ENCODE data around the gene LZTR1. TPM values are rescaled to one million over a fixed set of nuclear protein-coding genes. Genes with fewer than 3 reads are reported as not detected.
A peak's percentile ranks its signal among the peaks of the same experiment; 100 is the strongest.

LZTR1 gene
- total RNA-seq, 1 experiment from 2014 or later = 13.5 TPM

DNA sequence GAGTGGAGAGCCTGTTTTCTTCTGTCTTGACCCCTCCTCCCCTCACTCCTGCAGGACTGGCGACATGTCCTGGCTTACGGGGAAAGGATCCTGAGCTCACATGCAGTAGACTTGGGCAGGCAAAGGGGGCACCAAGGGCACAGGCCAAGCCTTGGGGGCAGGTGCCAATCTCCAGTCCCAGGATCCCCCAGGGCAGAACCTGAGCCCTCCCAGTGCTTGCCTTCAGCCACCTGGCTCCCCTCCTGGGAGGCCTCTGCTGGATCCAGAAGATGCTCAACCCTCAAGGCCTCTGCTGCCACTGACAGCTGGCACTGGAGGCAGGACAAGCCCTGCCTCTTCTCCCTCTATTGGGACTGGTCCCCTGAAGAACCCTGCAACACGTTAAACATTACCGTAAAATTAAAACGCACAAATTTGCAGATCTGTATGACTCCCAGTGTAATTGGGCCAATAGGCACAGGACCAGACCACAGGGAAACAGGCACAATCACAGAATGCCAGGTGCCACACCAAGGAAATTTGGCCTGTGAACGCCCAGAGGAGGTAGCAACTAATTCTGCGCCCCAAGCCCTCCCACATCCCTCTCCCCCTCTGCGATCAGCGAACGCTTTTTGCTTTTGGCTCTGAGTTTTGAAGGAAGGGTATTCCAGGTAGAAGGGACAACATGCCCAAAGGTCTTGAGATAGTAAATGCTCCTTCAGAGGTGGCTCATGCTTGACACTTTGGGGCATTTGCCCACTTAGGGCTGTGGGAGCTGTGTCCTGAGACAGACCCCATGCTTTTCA lies 967 bp upstream of the LZTR1 start:
- no peak for DNase-seq (ENCODE audit: low read depth)

DNA sequence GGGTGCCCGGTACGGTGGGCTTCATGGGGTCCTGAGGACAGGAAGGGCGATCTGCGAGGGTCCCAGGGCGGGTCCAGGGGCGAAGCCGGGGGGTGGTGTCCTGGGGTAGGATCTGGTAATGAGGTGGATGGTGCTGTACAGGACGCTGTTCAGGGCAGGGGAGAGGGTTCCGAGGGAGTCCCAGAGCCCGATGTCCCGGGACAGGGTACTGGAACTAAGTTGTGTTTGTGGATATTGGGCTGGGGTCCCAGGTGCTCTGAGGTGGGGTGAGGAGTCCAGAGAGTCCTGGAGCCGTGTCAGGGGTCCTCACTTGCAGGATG lies 426 bp downstream of the LZTR1 start:
- DNase-seq (ENCODE audit: low read depth) = no peak

DNA sequence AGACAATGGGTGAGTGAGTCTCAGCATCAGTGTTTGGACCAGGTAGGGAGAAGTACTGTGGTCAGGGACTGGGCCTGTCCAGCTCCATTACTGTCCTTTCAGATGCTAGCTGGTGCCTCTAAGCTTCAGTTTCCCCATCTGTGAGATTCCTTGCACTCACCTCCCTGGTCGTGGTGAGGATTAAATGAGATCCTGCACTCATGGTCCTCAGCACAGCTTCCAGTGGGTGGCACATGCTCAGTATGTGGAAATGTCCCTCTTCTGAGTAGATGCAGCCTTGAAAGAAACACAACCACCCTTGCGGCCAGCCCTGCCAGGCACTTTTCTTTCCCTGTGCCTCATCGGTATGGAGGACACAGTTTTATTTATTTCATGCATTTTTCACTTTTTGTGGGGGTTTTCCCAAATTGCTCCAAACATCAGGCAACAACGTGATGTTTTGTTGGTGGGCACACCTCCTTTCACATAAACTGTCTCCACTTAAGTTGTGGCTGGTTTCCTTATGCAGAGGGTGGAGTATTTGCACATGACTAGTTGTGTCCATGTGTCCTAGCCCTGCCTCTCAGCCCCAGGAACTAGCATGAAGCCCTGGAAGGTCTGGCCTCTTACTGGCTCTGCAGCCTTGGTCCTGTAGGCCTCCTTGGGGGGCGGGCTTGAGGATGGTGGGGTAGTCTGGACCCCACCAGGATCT lies 1.1 kb downstream of the LZTR1 start:
- no peak for DNase-seq (ENCODE audit: low read depth)

DNA sequence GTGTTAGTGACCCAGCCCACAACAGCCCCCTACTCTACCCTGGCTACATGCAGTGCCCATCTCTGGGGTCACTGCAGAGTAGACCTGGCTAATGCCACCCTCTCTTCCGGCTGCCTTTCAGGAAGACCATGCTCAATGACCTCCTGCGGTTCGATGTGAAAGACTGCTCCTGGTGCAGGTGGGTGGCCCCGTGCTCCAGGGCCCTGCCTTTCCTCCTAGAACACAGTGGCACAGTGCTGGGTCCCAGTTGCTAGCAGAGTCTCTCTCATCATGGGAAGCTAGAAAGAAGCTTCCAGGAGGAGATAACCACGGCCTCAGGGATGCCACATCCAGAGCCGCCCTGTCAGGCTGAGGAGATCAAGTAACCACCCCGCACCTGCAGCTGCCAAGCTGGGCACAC lies 3.6 kb downstream of the LZTR1 start:
- DNase-seq (ENCODE audit: low read depth) = no peak

DNA sequence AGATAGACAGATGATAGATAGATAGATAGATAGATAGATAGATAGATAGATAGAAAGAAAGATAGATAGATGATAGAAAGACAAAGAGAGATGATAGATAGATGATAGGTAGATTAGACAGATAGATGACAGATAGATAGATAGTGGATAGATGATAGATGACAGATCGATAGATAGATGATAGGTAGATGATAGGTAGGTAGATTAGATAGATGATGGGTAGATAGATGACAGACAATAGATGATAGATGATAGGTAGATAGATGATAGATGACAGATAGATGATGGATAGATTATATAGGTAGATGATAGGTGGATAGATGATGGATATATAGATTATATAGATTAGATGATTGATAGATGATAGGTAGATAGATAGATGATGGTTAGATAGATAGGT lies 4.3 kb downstream of the LZTR1 start:
- no peak for DNase-seq (ENCODE audit: low read depth)

DNA sequence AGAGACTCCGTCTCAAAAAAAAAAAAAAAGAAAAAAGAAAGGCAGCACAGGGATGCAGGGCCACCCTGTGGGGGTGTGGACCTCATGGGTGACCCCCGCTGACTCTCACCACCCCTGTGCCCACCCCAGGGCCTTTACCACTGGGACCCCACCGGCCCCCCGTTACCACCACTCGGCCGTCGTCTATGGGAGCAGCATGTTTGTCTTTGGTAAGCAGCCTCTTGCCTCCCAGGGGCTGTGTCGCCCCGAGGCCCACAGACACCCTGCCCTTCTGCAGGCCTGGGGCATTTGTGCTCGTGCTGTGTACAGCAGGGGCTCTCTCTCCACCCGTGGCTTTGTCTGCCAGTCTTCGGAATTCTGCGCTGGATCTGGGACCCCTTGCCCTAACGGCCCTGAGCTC lies 5.3 kb downstream of the LZTR1 start:
- DNase-seq (ENCODE audit: low read depth) = no peak

DNA sequence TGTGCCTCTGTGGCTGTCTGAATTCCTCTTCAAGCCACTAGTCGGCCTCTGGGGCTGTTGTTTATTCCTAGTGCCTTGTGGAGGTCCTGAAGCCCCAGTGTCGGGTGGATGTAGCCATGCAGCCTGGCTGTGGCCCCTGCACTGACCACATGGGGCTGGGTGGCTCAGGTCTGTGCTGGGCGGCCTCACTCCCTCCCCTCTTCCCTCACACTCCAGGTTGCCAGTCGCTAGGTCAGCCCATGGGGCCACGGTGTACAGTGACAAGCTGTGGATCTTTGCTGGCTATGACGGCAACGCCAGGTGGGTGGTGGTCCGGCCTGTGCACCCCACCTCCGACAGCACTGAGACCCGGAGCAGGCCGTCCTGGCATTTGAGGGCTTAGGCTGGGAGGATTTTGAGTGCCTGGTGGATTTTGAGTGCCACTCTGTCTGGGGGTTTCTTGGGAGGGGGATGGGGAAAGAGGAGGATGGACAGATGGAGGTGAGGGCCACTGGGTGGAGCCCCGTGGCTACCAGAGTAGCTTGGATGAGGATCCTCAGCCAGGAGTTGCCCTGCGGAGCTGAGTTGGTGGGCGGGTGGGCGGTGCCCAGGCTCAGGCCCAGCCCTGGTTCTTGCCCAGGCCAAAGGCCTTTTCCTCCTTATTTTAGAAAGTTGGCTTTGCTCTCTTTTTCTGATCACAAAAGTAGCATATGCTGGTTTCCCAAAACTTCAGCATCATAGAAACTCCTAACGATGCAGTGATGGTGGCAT lies 6.7 kb downstream of the LZTR1 start:
- no peak for DNase-seq (ENCODE audit: low read depth)

DNA sequence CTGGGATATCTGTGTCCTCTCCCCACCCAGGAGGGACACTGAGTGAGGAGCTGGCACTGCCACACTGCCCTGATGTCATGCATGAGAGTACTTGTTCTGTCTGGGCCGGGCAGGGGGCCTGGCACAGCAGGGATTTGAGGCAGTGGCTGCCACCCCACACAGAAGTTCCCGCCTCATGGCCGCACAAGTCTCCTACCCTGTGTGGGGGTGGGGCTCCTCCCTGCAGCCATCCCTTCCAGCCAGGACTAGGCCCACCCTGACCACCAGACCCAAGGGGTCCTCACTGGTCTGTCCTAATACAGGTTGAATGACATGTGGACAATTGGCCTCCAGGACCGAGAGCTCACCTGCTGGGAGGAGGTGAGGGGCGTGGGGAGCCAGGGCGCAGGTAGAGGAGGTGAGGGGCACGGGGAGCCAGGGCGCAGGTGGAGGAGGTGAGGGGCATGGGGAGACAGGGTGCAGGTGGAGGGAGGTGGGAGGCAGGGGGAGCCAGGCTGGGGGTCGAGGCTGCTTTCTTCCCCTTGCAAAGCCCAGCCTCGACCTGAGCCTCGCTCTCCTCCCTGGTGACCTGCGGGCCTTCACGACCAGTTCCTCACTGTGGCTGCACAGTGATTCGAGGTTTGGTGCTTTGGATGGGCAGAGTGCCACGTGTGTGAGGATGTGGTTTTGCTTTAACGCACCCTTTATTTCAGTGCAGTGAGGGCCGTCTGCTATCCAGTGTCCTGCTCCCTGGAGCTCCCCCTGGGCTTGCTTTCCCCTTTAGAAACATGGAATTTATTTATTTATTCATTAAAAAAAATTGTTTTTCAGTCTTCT lies 7.4 kb downstream of the LZTR1 start:
- peak; percentile 54 for DNase-seq (ENCODE audit: low read depth)

DNA sequence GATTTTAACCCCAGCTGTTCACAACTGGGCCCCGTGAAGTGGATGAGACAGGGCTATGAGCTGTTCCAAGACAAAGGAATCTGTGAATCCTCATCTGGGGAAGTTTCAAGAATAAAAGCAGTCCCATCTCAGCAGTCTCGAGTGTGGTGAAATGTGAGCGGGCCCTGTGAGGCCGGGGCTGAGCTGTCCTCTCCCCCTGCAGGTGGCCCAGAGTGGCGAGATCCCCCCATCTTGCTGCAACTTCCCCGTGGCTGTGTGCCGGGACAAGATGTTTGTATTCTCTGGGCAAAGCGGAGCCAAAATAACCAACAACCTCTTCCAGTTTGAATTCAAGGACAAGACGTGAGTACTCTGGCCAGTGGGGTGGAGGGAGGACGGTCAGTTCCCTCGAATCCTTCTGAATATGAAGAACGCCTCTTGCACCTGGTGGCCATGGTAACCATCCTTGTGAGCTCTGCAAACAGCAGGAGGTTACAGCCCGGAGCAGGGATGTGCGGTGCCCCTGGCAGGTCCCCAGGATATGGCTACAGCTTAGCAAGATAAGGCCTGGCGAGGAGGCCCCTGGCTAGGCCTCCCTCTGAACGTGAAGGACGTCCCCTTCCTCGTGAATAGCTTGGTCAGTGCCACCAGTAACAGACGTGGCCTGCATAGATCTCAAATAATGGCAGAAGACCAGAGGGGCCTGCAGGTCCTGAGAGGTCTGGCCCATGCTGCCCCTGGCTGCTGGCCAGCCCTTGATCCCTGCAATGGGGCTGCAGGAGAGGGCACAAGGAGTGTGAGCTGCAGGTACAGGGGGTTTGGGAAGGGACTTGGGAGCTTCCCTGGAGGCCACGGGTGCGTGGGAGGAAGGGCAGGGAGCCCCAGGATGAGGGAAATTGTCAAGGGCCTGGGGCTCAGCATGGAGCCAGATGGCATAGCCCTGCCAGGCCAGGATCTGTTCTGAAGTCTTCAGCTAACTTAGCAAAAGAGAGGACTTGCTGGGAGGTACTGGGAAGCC lies 8.4 kb downstream of the LZTR1 start:
- no peak for DNase-seq (ENCODE audit: low read depth)

DNA sequence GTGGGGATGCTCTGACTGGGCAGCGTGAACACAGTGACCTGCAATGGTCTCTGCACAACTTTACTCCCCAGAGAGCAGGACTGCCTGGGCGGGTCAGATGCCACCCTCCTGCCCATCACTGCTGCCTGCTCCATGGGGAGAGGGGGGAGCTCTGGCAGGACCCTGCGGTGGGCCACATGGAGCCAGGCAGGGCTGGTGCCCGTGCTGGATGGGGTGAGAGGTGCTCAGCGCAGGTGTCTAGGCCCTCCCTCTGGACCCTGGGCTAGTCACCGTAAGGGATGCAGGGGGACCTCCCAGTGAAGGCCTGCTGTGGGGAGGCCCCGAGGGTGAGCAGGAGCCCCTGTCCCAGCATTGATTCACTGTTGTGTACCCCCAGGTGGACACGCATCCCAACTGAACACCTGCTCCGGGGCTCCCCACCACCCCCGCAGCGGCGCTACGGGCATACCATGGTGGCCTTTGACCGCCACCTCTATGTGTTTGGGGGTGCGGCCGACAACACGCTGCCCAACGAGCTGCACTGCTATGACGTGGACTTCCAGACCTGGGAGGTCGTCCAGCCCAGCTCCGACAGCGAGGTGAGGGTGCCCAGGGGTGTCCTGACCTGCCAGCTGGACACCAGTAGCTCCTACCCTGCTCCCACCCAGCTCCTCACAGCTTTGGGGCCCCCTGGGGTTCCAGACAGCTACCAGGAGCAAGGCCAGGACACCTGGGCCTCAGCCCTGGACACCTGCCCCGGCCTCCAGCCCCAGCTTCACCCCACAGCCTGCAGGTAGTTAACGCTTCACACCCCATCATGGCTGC lies 9.4 kb downstream of the LZTR1 start:
- DNase-seq (ENCODE audit: low read depth) = no peak

DNA sequence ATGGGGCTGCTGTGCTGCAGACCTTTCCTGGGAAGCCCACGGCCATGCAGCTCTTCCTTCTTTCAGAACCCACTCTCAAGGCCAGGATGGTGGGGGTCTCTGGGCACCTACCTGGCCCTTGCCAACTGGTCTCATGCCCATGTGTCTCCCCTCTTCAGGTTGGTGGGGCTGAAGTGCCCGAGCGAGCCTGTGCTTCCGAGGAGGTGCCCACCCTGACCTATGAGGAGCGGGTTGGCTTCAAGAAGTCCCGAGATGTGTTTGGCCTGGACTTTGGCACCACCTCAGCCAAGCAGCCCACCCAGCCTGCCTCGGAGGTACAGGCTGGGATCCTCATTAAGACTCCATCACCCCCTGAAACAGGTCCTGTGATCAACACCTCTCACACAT lies 10.0 kb downstream of the LZTR1 start:
- DNase-seq (ENCODE audit: low read depth) = no peak

DNA sequence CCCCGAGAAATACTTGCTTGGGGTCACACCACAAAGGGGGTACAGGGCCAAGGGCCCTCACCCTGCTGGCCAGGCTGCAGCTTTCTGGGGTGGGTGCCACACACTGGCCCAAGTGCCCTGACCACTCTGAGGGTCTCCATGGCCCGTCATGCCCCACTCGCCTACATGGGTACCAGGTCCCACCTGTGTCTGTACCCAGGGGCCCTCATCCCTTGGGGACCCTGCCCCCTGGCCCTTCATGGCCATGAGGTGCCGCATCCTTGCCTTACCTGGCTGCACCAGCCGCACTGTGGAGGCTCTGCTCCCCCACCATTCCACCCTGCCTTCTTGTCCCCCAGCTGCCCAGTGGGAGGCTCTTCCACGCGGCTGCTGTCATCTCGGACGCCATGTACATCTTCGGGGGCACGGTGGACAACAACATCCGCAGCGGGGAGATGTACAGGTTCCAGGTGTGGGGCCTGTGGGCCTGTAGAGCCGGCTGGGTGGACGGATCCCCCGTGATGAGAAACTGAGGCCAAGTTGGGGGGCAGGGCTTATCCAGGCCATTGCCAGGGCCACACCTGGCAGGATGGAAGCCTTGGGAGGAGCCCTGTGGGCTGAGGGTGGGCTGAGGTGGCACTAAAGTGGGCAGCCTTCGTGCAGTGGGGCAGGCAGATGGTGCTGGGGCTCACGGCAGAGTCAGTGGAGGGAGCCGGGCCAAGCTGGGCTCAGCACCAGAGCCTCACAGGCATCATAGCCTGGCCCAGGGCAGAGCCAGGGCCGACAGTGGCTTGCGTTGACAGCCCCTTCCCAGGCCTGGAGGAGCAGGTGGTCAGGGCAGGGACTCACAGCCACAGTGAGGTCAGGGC lies 10.6 kb downstream of the LZTR1 start:
- DNase-seq (ENCODE audit: low read depth) = no peak

DNA sequence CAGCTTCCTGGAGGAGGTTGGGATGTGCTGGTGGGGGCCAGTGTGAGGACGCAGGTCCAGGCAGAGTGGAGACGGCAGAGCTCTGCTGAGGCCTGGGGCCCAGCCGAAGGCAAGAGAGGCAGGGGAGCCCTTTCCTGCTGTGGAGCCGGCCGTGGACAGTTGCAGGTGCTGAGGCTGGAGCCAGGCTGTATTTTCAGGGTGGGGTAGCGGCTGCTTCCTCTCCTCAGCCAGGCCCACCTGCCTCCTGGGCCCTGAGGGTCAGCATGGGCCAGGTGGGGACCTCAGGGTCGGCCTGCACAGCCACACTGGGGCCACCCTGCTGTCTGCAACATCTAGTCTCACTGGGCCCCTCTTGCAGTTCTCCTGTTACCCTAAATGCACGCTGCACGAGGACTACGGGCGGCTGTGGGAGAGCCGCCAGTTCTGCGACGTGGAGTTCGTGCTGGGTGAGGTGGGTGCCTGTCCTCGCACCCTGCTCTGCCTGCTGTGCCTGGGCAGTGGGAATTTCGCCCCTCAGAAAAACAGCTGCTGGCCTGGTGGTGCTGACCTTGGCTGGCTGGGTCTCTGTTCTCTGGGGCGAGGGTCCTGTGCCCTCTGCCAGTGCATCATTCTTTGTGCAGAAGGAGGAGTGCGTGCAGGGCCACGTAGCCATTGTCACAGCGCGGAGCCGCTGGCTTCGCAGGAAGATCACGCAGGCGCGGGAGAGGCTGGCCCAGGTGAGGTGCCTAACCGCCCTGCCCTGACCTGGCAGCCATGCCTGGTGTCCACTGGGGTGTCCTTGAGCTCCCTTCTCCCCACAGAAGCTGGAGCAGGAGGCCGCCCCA lies 11.4 kb downstream of the LZTR1 start:
- no peak for DNase-seq (ENCODE audit: low read depth)

DNA sequence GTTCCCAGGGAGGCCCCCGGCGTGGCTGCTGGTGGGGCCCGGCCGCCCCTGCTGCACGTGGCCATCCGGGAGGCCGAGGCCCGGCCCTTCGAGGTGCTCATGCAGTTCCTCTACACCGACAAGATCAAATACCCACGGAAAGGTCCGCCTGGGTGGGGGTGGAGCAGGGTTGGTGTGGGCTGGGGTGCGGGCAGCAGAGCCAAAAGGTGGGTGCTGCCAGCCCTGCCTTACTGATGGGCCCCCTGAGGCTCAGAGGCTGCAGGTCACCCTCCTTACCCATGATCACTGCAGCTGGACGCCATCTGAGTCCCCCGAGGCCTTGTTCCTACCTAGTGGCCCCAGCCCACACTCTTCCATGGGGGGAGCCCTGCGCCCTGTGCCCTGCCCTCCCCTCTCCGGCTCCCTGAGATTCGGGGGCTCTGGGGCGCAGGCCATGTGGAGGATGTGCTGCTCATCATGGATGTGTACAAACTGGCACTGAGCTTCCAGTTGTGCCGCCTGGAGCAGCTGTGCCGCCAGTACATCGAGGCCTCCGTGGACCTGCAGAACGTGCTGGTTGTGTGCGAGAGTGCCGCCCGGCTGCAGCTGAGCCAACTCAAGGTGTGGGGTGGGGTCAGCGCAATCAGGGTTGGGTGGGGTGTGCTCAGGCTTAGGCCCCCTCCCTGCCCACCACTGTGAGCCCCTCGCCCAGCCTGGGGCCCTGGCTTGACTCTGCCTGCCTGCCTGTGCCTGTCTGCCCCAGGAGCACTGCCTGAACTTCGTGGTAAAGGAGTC lies 12.2 kb downstream of the LZTR1 start:
- DNase-seq (ENCODE audit: low read depth) = no peak

DNA sequence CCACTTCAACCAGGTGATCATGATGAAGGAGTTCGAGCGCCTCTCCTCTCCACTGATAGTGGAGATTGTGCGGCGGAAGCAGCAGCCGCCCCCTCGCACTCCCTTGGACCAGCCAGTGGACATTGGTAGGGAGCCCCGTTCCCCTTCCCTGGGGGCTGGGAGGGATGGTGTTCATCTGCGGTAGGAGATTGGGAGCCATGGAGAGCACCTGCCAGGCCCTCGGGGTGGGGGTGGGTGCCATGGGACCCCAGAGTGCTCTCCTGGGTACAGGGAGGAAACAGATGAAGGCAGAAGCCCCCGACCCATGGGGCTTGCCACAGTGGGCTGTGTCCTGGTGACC lies 12.8 kb downstream of the LZTR1 start:
- no peak for DNase-seq (ENCODE audit: low read depth)

DNA sequence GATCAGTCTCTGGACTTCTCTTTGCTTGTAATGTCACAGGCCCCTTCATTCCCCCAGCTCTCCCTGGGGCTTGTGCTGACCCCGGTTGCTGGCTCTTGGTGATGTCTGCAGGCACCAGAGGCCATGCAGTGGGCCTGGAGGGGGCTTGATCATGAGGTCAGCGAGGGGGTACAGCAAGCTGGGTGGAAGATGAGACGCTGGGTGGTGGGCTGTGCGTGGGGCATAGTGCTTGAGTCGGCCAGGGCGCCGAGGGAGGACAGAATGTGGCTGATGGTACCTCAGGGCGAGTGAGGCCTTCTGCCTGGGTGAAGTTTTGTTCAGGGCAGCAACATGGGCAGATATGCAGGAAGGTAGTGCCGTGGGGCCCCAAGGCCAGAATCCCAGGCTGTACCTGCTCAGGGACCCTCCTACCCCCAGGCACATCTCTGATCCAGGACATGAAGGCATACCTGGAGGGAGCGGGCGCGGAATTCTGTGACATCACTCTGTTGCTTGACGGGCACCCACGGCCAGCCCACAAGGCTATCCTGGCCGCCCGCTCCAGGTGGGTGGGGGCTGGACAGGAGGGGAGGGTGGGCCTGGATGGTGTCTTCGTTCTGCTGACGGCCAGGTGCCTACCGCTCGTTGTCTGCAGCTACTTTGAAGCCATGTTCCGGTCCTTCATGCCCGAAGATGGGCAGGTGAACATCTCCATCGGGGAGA lies 13.4 kb downstream of the LZTR1 start:
- no peak for DNase-seq (ENCODE audit: low read depth)

DNA sequence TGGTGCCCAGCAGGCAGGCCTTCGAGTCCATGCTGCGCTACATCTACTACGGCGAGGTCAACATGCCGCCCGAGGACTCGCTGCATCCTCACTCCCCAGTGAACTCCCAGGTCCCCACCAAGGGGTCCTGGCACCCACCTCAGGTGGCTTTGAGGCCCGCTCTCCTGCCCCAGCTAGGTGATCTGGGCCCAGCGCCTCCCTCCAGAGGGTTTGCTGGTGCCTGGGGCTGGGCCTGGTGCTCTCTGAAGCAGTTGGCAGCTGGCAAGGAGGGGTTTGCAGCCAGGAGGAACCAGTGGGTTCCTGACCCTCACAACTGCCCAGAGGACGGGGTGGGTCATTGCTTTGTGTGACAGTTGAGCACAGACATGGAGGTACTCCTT lies 13.9 kb downstream of the LZTR1 start:
- DNase-seq (ENCODE audit: low read depth) = no peak
